MM.1S (cell line): ENCODE data around the gene ITGB6.

Source experiments
- EZH2 ChIP-seq: fragments of 300-600 bp; sonication (generic); optimal IDR thresholded peaks from 2 replicates; pipeline ENCODE3; 2017; ENCODE audit warnings: low read depth, mild to moderate bottlenecking, antibody characterized with exemption, low read length, mixed read lengths
- EZH2phosphoT487 ChIP-seq: fragments of 300-600 bp; sonication (generic); IDR thresholded peaks from 2 replicates; pipeline ENCODE4 v1.6.1; 2018; ENCODE audit warnings: antibody characterized with exemption, low read length
- TF ChIP-seq, protein P1 (sequence below): fragments of 300-600 bp; sonication (generic); IDR thresholded peaks from 2 replicates; pipeline ENCODE4 v1.5.1; 2016; ENCODE audit warnings: antibody characterized with exemption, low read length, mixed read lengths

GRCh38 chr2:160085662-160086061 lies 114.4 kb downstream of the ITGB6 start:
- TF ChIP-seq, protein P1, sequence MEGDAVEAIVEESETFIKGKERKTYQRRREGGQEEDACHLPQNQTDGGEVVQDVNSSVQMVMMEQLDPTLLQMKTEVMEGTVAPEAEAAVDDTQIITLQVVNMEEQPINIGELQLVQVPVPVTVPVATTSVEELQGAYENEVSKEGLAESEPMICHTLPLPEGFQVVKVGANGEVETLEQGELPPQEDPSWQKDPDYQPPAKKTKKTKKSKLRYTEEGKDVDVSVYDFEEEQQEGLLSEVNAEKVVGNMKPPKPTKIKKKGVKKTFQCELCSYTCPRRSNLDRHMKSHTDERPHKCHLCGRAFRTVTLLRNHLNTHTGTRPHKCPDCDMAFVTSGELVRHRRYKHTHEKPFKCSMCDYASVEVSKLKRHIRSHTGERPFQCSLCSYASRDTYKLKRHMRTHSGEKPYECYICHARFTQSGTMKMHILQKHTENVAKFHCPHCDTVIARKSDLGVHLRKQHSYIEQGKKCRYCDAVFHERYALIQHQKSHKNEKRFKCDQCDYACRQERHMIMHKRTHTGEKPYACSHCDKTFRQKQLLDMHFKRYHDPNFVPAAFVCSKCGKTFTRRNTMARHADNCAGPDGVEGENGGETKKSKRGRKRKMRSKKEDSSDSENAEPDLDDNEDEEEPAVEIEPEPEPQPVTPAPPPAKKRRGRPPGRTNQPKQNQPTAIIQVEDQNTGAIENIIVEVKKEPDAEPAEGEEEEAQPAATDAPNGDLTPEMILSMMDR, result peak; percentile 41
- no peak for TF ChIP-seq EZH2phosphoT487
- no peak for TF ChIP-seq EZH2
